HEK293T (cell line): ENCODE data around the gene RGS16.

Experiments used
- ARNT ChIP-seq: fragments of 450-650 bp; IDR thresholded peaks from 2 replicates; pipeline ENCODE4 v1.6.1; 2017; ENCODE audit warnings: mild to moderate bottlenecking
- CTBP1 ChIP-seq: fragments of 450-650 bp; IDR thresholded peaks from 2 replicates; pipeline ENCODE4 v1.6.1; 2016; ENCODE audit warnings: borderline replicate concordance
- ELF4 ChIP-seq: fragments of 450-650 bp; IDR thresholded peaks from 2 replicates; pipeline ENCODE4 v1.6.1; 2017; ENCODE audit warnings: antibody characterized with exemption
- FOXA1 ChIP-seq: fragments of 450-650 bp; IDR thresholded peaks from 2 replicates; pipeline ENCODE4 v1.6.1; 2016; ENCODE audit warnings: mild to moderate bottlenecking
- FOXM1 ChIP-seq: fragments of 450-650 bp; IDR thresholded peaks from 2 replicates; pipeline ENCODE4 v1.6.1; 2017; ENCODE audit warnings: mild to moderate bottlenecking, borderline replicate concordance
- HDGF ChIP-seq: fragments of 450-650 bp; IDR thresholded peaks from 2 replicates; pipeline ENCODE4 v1.6.1; 2017; ENCODE audit warnings: antibody characterized with exemption, borderline replicate concordance
- L3MBTL2 ChIP-seq: fragments of 450-650 bp; conservative IDR thresholded peaks from 2 replicates; pipeline ENCODE4 v1.6.1; 2016; ENCODE audit warnings: mild to moderate bottlenecking
- NFRKB ChIP-seq: fragments of 450-650 bp; IDR thresholded peaks from 2 replicates; pipeline ENCODE4 v1.6.1; 2016; ENCODE audit warnings: mild to moderate bottlenecking, moderate library complexity
- SP1 ChIP-seq: fragments of 450-650 bp; IDR thresholded peaks from 2 replicates; pipeline ENCODE4 v1.6.1; 2017
- SUZ12 ChIP-seq: fragments of 450-650 bp; IDR thresholded peaks from 2 replicates; pipeline ENCODE4 v1.6.1; 2016; ENCODE audit warnings: mild to moderate bottlenecking
- TARDBP ChIP-seq: fragments of 450-650 bp; IDR thresholded peaks from 2 replicates; pipeline ENCODE4 v1.6.1; 2016

DNA sequence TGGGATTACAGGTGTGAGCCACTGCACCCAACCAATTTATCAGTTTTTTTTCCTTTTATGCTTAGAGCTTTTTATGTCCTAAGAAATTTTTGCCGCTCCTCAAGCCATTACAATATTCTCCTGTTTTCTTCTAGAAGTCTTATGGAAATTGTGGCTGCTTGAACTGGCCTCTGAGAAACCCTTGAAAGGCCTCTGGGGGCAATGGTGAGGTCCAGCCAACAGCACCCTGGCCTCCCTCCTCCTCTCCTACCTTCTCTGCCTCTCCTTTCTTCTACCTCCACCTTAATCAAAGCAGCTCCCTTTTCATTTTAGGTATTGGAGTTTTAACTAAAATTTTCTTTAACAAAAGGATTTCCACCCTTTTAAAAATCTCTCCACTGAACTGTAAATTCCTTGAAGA lies 24.5 kb upstream of the RGS16 start:
- TF ChIP-seq ELF4 (no peak), SUZ12 (no peak), TARDBP (no peak), SP1 (no peak), HDGF (no peak), FOXA1 (no peak), ARNT (no peak), FOXM1 (no peak), NFRKB (no peak), L3MBTL2 (no peak), CTBP1 (no peak)
